Neutrophil (primary cell): Measurements from ENCODE around the gene SLC1A7.
"Not testable (repeated sequence)": the region's sequence is repeated elsewhere in the genome, so short reads cannot be mapped to it uniquely, and the experiment has no call there.

Source experiments
- H3K27ac ChIP-seq: fragments of 200-600 bp; sonication (generic); 2 replicates; pipeline ENCODE4 v1.5.1; 2016; ENCODE audit warnings: mild to moderate bottlenecking, moderate library complexity
- H3K27me3 ChIP-seq: fragments of 200-600 bp; sonication (generic); 2 replicates; pipeline ENCODE4 v1.6.0; 2016; ENCODE audit warnings: mild to moderate bottlenecking
- H3K36me3 ChIP-seq: fragments of 200-600 bp; sonication (generic); 2 replicates; pipeline ENCODE4 v1.5.1; 2017
- H3K4me1 ChIP-seq, 2 experiments: fragments of 200-600 bp in 1 of 2; sonication (generic) in 1 of 2; 1 replicate in 1 of 2; 2 replicates in 1 of 2; pipeline versions ENCODE4 v1.5.1 to v1.6.1; 2013 to 2016; ENCODE audit warnings: low read depth in 1 of 2, low read length in 1 of 2, mild to moderate bottlenecking in 1 of 2, moderate library complexity in 1 of 2; ENCODE audit not compliant: control insufficient read depth in 1 of 2, insufficient read depth in 1 of 2
- H3K4me3 ChIP-seq, 2 experiments: fragments of 200-600 bp in 1 of 2; sonication (generic) in 1 of 2; 1 replicate in 1 of 2; 2 replicates in 1 of 2; pipeline ENCODE4 v1.5.1; 2013 to 2016; ENCODE audit warnings: low read depth in 1 of 2, low read length in 1 of 2, mild to moderate bottlenecking in 1 of 2, moderate library complexity in 1 of 2
- H3K9me3 ChIP-seq: fragments of 200-600 bp; sonication (generic); 2 replicates; pipeline ENCODE4 v1.5.1; 2016
- TF ChIP-seq, protein P1 (sequence below): fragments of 200-600 bp; sonication (generic); IDR thresholded peaks from 2 replicates; pipeline ENCODE4 v1.5.1; 2016; ENCODE audit warnings: antibody characterized with exemption

The SLC1A7 gene

DNA sequence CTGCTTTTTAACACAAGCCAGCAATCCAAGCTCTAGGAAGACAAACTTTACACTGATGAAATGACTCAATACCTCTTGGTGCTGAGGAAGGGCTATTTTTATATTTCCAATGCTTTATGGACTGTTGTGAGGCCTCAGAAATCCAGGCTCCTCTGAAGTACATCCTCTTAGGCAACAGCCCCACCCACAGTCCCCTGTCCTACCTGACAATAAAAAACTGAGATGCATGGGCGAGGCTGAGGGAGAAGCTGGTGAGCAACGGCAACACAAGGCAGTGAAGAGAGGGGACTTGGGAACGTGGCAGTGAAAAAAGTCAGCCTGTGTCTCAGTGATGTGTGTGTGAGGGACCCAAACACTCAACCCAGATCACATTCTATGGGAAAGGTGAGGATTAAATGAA is 44.1 kb upstream of the SLC1A7 start:
- H3K27ac ChIP-seq, result no peak overlapping the region
- no peak overlapping the region for H3K4me3 ChIP-seq

GRCh38 chr1:53185955-53186297 is 43.5 kb upstream of the SLC1A7 start:
- H3K27ac ChIP-seq, H3K36me3 ChIP-seq, H3K9me3 ChIP-seq, H3K27me3 ChIP-seq, H3K4me3 ChIP-seq, H3K4me1 ChIP-seq: not testable (repeated sequence)

More for the DNA sequence above, 44.1 kb upstream of the SLC1A7 start:
- Histone ChIP-seq H3K4me1 (peaks cover 0 to 4% of the 10 kb centered on the region in 2 experiments), H3K9me3 (no peaks in the 10 kb centered on the region), H3K27me3 (no peaks in the 10 kb centered on the region), H3K36me3 (no peaks in the 10 kb centered on the region)
- TF ChIP-seq, protein P1, sequence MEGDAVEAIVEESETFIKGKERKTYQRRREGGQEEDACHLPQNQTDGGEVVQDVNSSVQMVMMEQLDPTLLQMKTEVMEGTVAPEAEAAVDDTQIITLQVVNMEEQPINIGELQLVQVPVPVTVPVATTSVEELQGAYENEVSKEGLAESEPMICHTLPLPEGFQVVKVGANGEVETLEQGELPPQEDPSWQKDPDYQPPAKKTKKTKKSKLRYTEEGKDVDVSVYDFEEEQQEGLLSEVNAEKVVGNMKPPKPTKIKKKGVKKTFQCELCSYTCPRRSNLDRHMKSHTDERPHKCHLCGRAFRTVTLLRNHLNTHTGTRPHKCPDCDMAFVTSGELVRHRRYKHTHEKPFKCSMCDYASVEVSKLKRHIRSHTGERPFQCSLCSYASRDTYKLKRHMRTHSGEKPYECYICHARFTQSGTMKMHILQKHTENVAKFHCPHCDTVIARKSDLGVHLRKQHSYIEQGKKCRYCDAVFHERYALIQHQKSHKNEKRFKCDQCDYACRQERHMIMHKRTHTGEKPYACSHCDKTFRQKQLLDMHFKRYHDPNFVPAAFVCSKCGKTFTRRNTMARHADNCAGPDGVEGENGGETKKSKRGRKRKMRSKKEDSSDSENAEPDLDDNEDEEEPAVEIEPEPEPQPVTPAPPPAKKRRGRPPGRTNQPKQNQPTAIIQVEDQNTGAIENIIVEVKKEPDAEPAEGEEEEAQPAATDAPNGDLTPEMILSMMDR, result no peak

- TF ChIP-seq, protein P1, result no peak
- Histone ChIP-seq H3K36me3 (no peaks in the 10 kb centered on the region), H3K4me3 (no peak overlapping the region), H3K9me3 (no peaks in the 10 kb centered on the region), H3K4me1 (peaks cover 0 to 4% of the 10 kb centered on the region in 2 experiments), H3K27ac (no peak overlapping the region), H3K27me3 (peaks cover 27% of the 10 kb centered on the region)
Observed at GRCh38 chr1:53183095-53183990, 40.9 kb upstream of the SLC1A7 start.

DNA sequence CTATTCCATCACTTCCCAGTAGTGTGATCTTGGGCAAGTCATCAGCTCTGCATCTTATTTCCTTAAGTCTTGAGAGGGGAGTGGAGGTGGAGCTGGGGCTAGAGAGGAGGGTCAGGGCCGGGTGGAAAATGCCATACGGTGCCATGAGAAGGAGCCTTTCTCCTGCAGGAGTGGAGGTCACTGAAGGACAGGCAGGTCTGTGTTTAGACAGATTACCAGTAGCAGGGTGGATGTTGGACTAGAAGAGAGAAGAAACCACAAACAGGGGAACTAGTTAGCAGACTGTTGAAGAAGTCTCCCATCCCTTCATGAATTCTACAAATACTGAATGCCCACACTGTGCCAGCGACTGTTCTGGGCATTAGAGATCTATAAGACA is 40.3 kb upstream of the SLC1A7 start:
- H3K27me3 ChIP-seq, result peaks cover 30% of the 10 kb centered on the region
- TF ChIP-seq, protein P1, result no peak
- H3K27ac ChIP-seq, result no peak overlapping the region
- no peaks in the 10 kb centered on the region for H3K9me3 ChIP-seq
- H3K36me3 ChIP-seq, result no peaks in the 10 kb centered on the region
- peaks cover 0 to 4% of the 10 kb centered on the region in 2 experiments for H3K4me1 ChIP-seq
- no peak overlapping the region for H3K4me3 ChIP-seq

- no peak overlapping the region for H3K27ac ChIP-seq
- H3K9me3 ChIP-seq, result no peaks in the 10 kb centered on the region
- H3K4me1 ChIP-seq, result peaks cover 0 to 4% of the 10 kb centered on the region in 2 experiments
- no peaks in the 10 kb centered on the region for H3K36me3 ChIP-seq
- peaks cover 30% of the 10 kb centered on the region for H3K27me3 ChIP-seq
- TF ChIP-seq, protein P1, result peak; percentile 64
- no peak overlapping the region for H3K4me3 ChIP-seq
Observed at GRCh38 chr1:53182111-53182593, 39.7 kb upstream of the SLC1A7 start.

GRCh38 chr1:53180951-53181350 is 38.5 kb upstream of the SLC1A7 start:
- H3K4me3 ChIP-seq, result no peak overlapping the region
- no peaks in the 10 kb centered on the region for H3K36me3 ChIP-seq
- peaks cover 36% of the 10 kb centered on the region for H3K27me3 ChIP-seq
- H3K4me1 ChIP-seq, result peaks cover 0 to 4% of the 10 kb centered on the region in 2 experiments
- no peaks in the 10 kb centered on the region for H3K9me3 ChIP-seq
- TF ChIP-seq, protein P1, result no peak
- no peak overlapping the region for H3K27ac ChIP-seq
